PC-9 (cell line): ENCODE data around the gene RPAP2. TPM values are rescaled to one million over a fixed set of nuclear protein-coding genes. Genes with fewer than 3 reads are reported as not detected.

Source experiments
- BruUV-seq: library from RNA; stranded (reverse); fragments of 400-500 nt; replicated peaks from 2 replicates; lab custom pipeline; 2021; lab: Mats Ljungman, UMichigan
- CTCF ChIA-PET: fragments of 300-600 bp; sonication (Branson Sonifier 250); formaldehyde crosslinking; loops from one replicate; lab custom pipeline; 2022; ENCODE audit warnings: antibody characterized with exemption; lab: Charles Lee
- POLR2A ChIA-PET: fragments of 300-600 bp; sonication (Branson Sonifier 250); formaldehyde crosslinking; loops from one replicate; lab custom pipeline; 2022; ENCODE audit warnings: antibody characterized with exemption; ENCODE audit not compliant: unreplicated experiment; lab: Charles Lee
- DNase-seq, 2 experiments: peaks; one replicate each; pipeline versions ENCODE4 v3.0.0 to v3.0.0-alpha.2; 2015 to 2022; ENCODE audit warnings: mixed read lengths in 1 of 2
- H2AFZ ChIP-seq: fragments of 200-600 bp; sonication (generic); 2 replicates; pipeline ENCODE4 v1.8.1; 2017; ENCODE audit warnings: antibody characterized with exemption
- H3F3A ChIP-seq: fragments of 200-600 bp; sonication (generic); 2 replicates; pipeline ENCODE4 v1.8.1; 2017; ENCODE audit warnings: antibody characterized with exemption, mild to moderate bottlenecking, low read depth; ENCODE audit not compliant: insufficient read depth
- H3K27ac ChIP-seq: fragments of 200-600 bp; sonication (generic); 2 replicates; pipeline ENCODE4 v1.6.1; 2016; ENCODE audit warnings: mixed run types
- H3K27me3 ChIP-seq: fragments of 200-600 bp; sonication (generic); 2 replicates; pipeline ENCODE4 v1.6.1; 2016; ENCODE audit warnings: low read depth, mixed run types; ENCODE audit not compliant: insufficient read depth
- H3K36me3 ChIP-seq: fragments of 200-600 bp; sonication (generic); 2 replicates; pipeline ENCODE4 v1.6.1; 2016; ENCODE audit warnings: low read depth, mixed run types
- H3K4me1 ChIP-seq: fragments of 200-600 bp; sonication (generic); replicated peaks from 2 replicates; pipeline ENCODE4 v1.6.1; 2016; ENCODE audit warnings: mixed run types; ENCODE audit not compliant: insufficient read depth
- H3K4me2 ChIP-seq: fragments of 200-600 bp; sonication (generic); 2 replicates; pipeline ENCODE4 v1.6.1; 2017; ENCODE audit warnings: mixed run types
- H3K4me3 ChIP-seq: fragments of 200-600 bp; sonication (generic); 2 replicates; pipeline ENCODE4 v1.6.1; 2016; ENCODE audit warnings: mixed run types
- H3K79me2 ChIP-seq: fragments of 200-600 bp; sonication (generic); 2 replicates; pipeline ENCODE4 v1.6.1; 2017; ENCODE audit warnings: low read depth, mixed run types
- H3K9me2 ChIP-seq: fragments of 200-600 bp; sonication (generic); 2 replicates; pipeline ENCODE4 v1.8.1; 2017; ENCODE audit warnings: mild to moderate bottlenecking; ENCODE audit not compliant: insufficient read depth
- H3K9me3 ChIP-seq: fragments of 200-600 bp; sonication (generic); 2 replicates; pipeline ENCODE4 v1.8.1; 2016; ENCODE audit warnings: low read depth; ENCODE audit not compliant: insufficient read depth
- H4K20me1 ChIP-seq: fragments of 200-600 bp; sonication (generic); 2 replicates; pipeline ENCODE4 v1.8.1; 2017; ENCODE audit not compliant: insufficient read depth
- EZH2 ChIP-seq: fragments of 200-600 bp; sonication (generic); IDR thresholded peaks from 2 replicates; pipeline ENCODE4 v1.8.0; 2017; ENCODE audit warnings: antibody characterized with exemption, low read depth
- intact Hi-C: fragments of 100-400 bp; cut with micrococcal nuclease; formaldehyde crosslinking; loops from one replicate; pipeline ENCODE4 v1.10.0; 2022; ENCODE audit not compliant: unreplicated experiment
- total RNA-seq: library from RNA; stranded (reverse); gene quantifications from 2 replicates; pipeline ENCODE4 v1.2.3, GENCODE V29; 2021
- TF ChIP-seq, protein P1 (sequence below): fragments of 200-600 bp; sonication (generic); conservative IDR thresholded peaks from 2 replicates; pipeline ENCODE4 v1.6.1; 2017; ENCODE audit warnings: mixed run types, antibody characterized with exemption, mild to moderate bottlenecking, moderate library complexity

The RPAP2 gene
- total RNA-seq, 1 experiment from 2014 or later, result 20.3 TPM

GRCh38 chr1:92398519-92398918, 99.7 kb downstream of the RPAP2 start:
- no peak overlapping the region for H2AFZ ChIP-seq
- H3K9me3 ChIP-seq, result peaks cover 42% of the 10 kb centered on the region
- ChIA-PET POLR2A (no interaction called here), CTCF (no interaction called here)
- H3K27ac ChIP-seq, result no peak overlapping the region
- no peak for DNase-seq
- no TSS peak for BruUV-seq
- no peaks in the 10 kb centered on the region for H3F3A ChIP-seq
- H4K20me1 ChIP-seq, result no peaks in the 10 kb centered on the region
- TF ChIP-seq EZH2, result no peak
- TF ChIP-seq, protein P1, sequence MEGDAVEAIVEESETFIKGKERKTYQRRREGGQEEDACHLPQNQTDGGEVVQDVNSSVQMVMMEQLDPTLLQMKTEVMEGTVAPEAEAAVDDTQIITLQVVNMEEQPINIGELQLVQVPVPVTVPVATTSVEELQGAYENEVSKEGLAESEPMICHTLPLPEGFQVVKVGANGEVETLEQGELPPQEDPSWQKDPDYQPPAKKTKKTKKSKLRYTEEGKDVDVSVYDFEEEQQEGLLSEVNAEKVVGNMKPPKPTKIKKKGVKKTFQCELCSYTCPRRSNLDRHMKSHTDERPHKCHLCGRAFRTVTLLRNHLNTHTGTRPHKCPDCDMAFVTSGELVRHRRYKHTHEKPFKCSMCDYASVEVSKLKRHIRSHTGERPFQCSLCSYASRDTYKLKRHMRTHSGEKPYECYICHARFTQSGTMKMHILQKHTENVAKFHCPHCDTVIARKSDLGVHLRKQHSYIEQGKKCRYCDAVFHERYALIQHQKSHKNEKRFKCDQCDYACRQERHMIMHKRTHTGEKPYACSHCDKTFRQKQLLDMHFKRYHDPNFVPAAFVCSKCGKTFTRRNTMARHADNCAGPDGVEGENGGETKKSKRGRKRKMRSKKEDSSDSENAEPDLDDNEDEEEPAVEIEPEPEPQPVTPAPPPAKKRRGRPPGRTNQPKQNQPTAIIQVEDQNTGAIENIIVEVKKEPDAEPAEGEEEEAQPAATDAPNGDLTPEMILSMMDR, result no peak
- H3K4me3 ChIP-seq, result no peak overlapping the region
- intact Hi-C loops, result no loop called here
- H3K4me2 ChIP-seq, result no peak overlapping the region
- H3K36me3 ChIP-seq, result no peaks in the 10 kb centered on the region
- no peaks in the 10 kb centered on the region for H3K4me1 ChIP-seq
- H3K9me2 ChIP-seq, result no peaks in the 10 kb centered on the region
- no peaks in the 10 kb centered on the region for H3K79me2 ChIP-seq
- H3K27me3 ChIP-seq, result no peaks in the 10 kb centered on the region

GRCh38 chr1:92399076-92399475, 100.2 kb downstream of the RPAP2 start:
- H2AFZ ChIP-seq, result no peak overlapping the region
- no peaks in the 10 kb centered on the region for H3K36me3 ChIP-seq
- no peaks in the 10 kb centered on the region for H3K9me2 ChIP-seq
- ChIA-PET CTCF (no interaction called here), POLR2A (no interaction called here)
- no peak overlapping the region for H3K4me2 ChIP-seq
- no peaks in the 10 kb centered on the region for H3K4me1 ChIP-seq
- H3K4me3 ChIP-seq, result no peak overlapping the region
- no peaks in the 10 kb centered on the region for H3K27me3 ChIP-seq
- no peak for TF ChIP-seq EZH2
- TF ChIP-seq, protein P1, result no peak
- no peaks in the 10 kb centered on the region for H3K79me2 ChIP-seq
- intact Hi-C loops, result no loop called here
- DNase-seq, result peak in 1 of 2 experiments; percentile 46
- no TSS peak for BruUV-seq
- H4K20me1 ChIP-seq, result no peaks in the 10 kb centered on the region
- H3K9me3 ChIP-seq, result peaks cover 38% of the 10 kb centered on the region
- no peaks in the 10 kb centered on the region for H3F3A ChIP-seq
- no peak overlapping the region for H3K27ac ChIP-seq

GRCh38 chr1:92404661-92405060, 105.8 kb downstream of the RPAP2 start:
- ChIA-PET CTCF (no interaction called here), POLR2A (interaction anchor here (0.7 kb wide), 1 partner anchor 218 kb away, joined by 10 read pairs; no protein-coding TSS in a partner anchor)
- Histone ChIP-seq H2AFZ (no peak overlapping the region), H3K9me2 (no peaks in the 10 kb centered on the region), H3F3A (no peaks in the 10 kb centered on the region), H3K4me3 (no peak overlapping the region), H4K20me1 (no peaks in the 10 kb centered on the region), H3K36me3 (no peaks in the 10 kb centered on the region), H3K4me1 (0 out of 2 replicates have a peak, but pooled peaks cover 9% of the 10 kb centered on the region), H3K4me2 (no peak overlapping the region), H3K27ac (no peak overlapping the region), H3K9me3 (peaks cover 18% of the 10 kb centered on the region), H3K27me3 (no peaks in the 10 kb centered on the region), H3K79me2 (no peaks in the 10 kb centered on the region)
- intact Hi-C loops, result no loop called here
- no TSS peak for BruUV-seq
- peak; percentile 2 to 62 for DNase-seq
- TF ChIP-seq EZH2, result no peak
- TF ChIP-seq, protein P1, result no peak
